B cell (primary cell): ENCODE measurements around the gene TUBB4A. TPM values are rescaled to one million over a fixed set of nuclear protein-coding genes. Genes with fewer than 3 reads are reported as not detected.

Experiments used
- ATAC-seq: fragments of 200-7000 bp; cut with Tn5 transposase; one replicate; pipeline ENCODE4 v1.10.0; 2021; ENCODE audit warnings: low read depth, mild to moderate bottlenecking, moderate number of reproducible peaks, moderate library complexity
- CTCF ChIA-PET: fragments of 350-600 bp; sonication (Branson Sonifier 250); formaldehyde crosslinking; loops from one replicate; lab custom pipeline; 2021; ENCODE audit warnings: antibody characterized with exemption, inconsistent platforms; lab: Charles Lee
- POLR2A ChIA-PET: fragments of 350-600 bp; sonication (Branson Sonifier 250); formaldehyde crosslinking; loops from one replicate; lab custom pipeline; 2021; ENCODE audit warnings: antibody characterized with exemption; lab: Charles Lee
- DNase-seq: peaks from one replicate; pipeline ENCODE4 v3.0.0; 2013
- H2AFZ ChIP-seq: 2 replicates; pipeline ENCODE4 v1.6.1; 2012; ENCODE audit warnings: mild to moderate bottlenecking, low read depth, low read length; ENCODE audit not compliant: insufficient read depth, poor library complexity, severe bottlenecking
- H3K27ac ChIP-seq, 2 donors: 1 replicate in 1 of 2; 2 replicates in 1 of 2; pipeline ENCODE4 v1.5.1; 2012 to 2013; ENCODE audit warnings: low read length in 2 of 2, mild to moderate bottlenecking in 2 of 2, moderate library complexity in 1 of 2
- H3K27me3 ChIP-seq, 4 experiments: fragments of 200-600 bp in 1 of 4; sonication (generic) in 1 of 4; replicated peaks in 1 of 4; 1 replicate in 2 of 4; 2 replicates in 2 of 4; pipeline versions ENCODE4 v1.6.1 to v1.7.0; 2013 to 2016; ENCODE audit warnings: low read length in 3 of 4, mild to moderate bottlenecking in 2 of 4, mixed read lengths in 1 of 4, moderate library complexity in 1 of 4; ENCODE audit not compliant: insufficient read depth in 4 of 4, control insufficient read depth in 3 of 4; ENCODE audit errors: control extremely low read depth in 1 of 4
- H3K36me3 ChIP-seq, 2 experiments: replicated peaks in 1 of 2; 1 replicate in 1 of 2; 2 replicates in 1 of 2; pipeline versions ENCODE4 v1.6.1 to v1.7.1; 2013; ENCODE audit warnings: low read length in 1 of 2; ENCODE audit not compliant: insufficient read depth in 2 of 2, control insufficient read depth in 1 of 2; ENCODE audit errors: control extremely low read depth in 1 of 2, extremely low read depth in 1 of 2
- H3K4me1 ChIP-seq, 2 donors: fragments of 200-600 bp in 1 of 2; sonication (generic) in 1 of 2; 1 replicate in 1 of 2; 2 replicates in 1 of 2; pipeline versions ENCODE4 v1.5.1 to v1.6.1; 2013 to 2017; ENCODE audit warnings: low read length in 2 of 2; ENCODE audit not compliant: control insufficient read depth in 2 of 2, insufficient read depth in 2 of 2
- H3K4me2 ChIP-seq: replicated peaks from 2 replicates; pipeline ENCODE3; 2012; ENCODE audit warnings: mild to moderate bottlenecking, low read depth, low read length; ENCODE audit not compliant: poor library complexity, severe bottlenecking
- H3K4me3 ChIP-seq, 5 experiments: fragments of 200-600 bp in 1 of 5; sonication (generic) in 1 of 5; 1 replicate in 3 of 5; 2 replicates in 2 of 5; pipeline versions ENCODE4 v1.5.1 to v1.7.0; 2011 to 2016; ENCODE audit warnings: low read length in 4 of 5, mild to moderate bottlenecking in 4 of 5, low read depth in 2 of 5, control low read depth in 1 of 5, moderate library complexity in 1 of 5; ENCODE audit not compliant: insufficient read depth in 1 of 5; ENCODE audit errors: control extremely low read depth in 1 of 5, extremely low read depth in 1 of 5
- H3K79me2 ChIP-seq: fragments of 200-600 bp; sonication (generic); one replicate; pipeline ENCODE4 v1.6.0; 2016; ENCODE audit warnings: low read length; ENCODE audit not compliant: control insufficient read depth, insufficient read depth
- H3K9ac ChIP-seq: fragments of 200-600 bp; sonication (generic); 2 replicates; pipeline ENCODE4 v1.6.1; 2017; ENCODE audit warnings: mild to moderate bottlenecking, low read length, moderate library complexity
- H3K9me3 ChIP-seq, 3 donors: one replicate each; pipeline versions ENCODE4 v1.6.1 to v1.7.1; 2013; ENCODE audit warnings: low read length in 2 of 3; ENCODE audit not compliant: control insufficient read depth in 2 of 3, insufficient read depth in 1 of 3; ENCODE audit errors: control extremely low read depth in 1 of 3
- H4K20me1 ChIP-seq: 2 replicates; pipeline ENCODE4 v1.6.0; 2012; ENCODE audit warnings: mild to moderate bottlenecking, low read length; ENCODE audit not compliant: insufficient read depth, control insufficient read depth, poor library complexity, severe bottlenecking
- H3K27ac Mint-ChIP-seq: one replicate; pipeline ENCODE4 v1.8.0; 2021; ENCODE audit warnings: mixed read lengths
- H3K27me3 Mint-ChIP-seq: one replicate; pipeline ENCODE4 v1.8.0; 2021; ENCODE audit warnings: mixed read lengths
- H3K4me1 Mint-ChIP-seq: one replicate; pipeline ENCODE4 v1.8.0; 2021; ENCODE audit warnings: mixed read lengths
- H3K4me3 Mint-ChIP-seq: one replicate; pipeline ENCODE4 v1.8.0; 2021; ENCODE audit warnings: mixed read lengths
- H3K9me3 Mint-ChIP-seq: one replicate; pipeline ENCODE4 v1.8.0; 2022; ENCODE audit warnings: mixed read lengths; ENCODE audit not compliant: insufficient read depth
- EZH2 ChIP-seq: IDR thresholded peaks from 2 replicates; pipeline ENCODE4 v1.6.1; 2012; ENCODE audit warnings: borderline replicate concordance, low read depth, mild to moderate bottlenecking, moderate library complexity, low read length; ENCODE audit not compliant: insufficient read depth, poor library complexity, severe bottlenecking
- WGBS: methylation state at CpG from one replicate; pipeline ENCODE4 v1.1.5; 2013; ENCODE audit warnings: missing lambda C conversion rate; ENCODE audit not compliant: insufficient coverage; 5-methylcytosine and 5-hydroxymethylcytosine counted together
- intact Hi-C: fragments of 100-400 bp; cut with micrococcal nuclease; formaldehyde crosslinking; loops from one replicate; pipeline ENCODE4 v1.10.0; 2022
- polyA plus RNA-seq: library from polyadenylated mRNA; depleted of rRNA; stranded (reverse); fragments of >200 nt; gene quantifications from 2 replicates; pipeline ENCODE4 v1.2.3, GENCODE V29; 2012
- total RNA-seq, 2 donors: library from RNA; stranded (reverse); fragments of 120-200 nt in 1 of 2; gene quantifications; 1 replicate in 1 of 2; 2 replicates in 1 of 2; pipeline versions ENCODE4 v1.2.3 to v1.2.4, GENCODE V29; 2013 to 2022
- TF ChIP-seq, protein P1 (sequence below): fragments of 200-600 bp; IDR thresholded peaks from one replicate; pipeline ENCODE4 v1.8.0; 2022; ENCODE audit warnings: antibody characterized with exemption, mild to moderate bottlenecking

TUBB4A gene
- total and polyA plus RNA-seq, 2 donors (not counting 1 experiment from before 2014, with no cell fraction given): 3.9 to 21.9 TPM

DNA sequence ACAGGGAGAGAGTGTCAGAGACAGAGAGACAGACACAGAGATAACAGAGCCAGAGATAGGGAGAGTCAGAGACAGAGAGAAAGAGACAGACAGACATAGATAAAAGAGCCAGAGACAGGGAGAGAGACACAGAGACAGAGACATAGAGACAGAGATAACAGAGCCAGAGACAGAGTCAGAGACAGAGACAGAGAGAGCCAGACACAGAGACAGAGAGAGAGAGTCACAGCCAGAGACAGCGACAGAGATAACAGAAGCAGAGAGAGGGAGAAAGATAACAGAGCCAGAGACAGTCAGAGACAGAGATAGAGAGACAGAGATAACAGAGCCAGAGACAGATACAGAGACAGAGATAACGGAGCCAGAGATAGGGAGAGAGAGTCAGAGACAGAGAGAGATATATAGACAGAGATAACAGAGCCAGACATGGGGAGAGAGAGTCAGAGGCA, 27.9 kb upstream of the TUBB4A start:
- ChIA-PET CTCF (no interaction called here), POLR2A (no interaction called here)
- Histone ChIP-seq H3K9me3 (peaks cover 0 to 5% (median 0%) of the 10 kb centered on the region in 3 donors), H4K20me1 (peaks cover 5% of the 10 kb centered on the region), H3K79me2 (no peaks in the 10 kb centered on the region), H3K4me1 (peaks cover 42 to 63% of the 10 kb centered on the region in 2 donors), H3K27me3 (peaks cover 0 to 17% (median 7%) of the 10 kb centered on the region in 4 experiments), H2AFZ (no peak overlapping the region), H3K9ac (no peak overlapping the region), H3K36me3 (no peaks in the 10 kb centered on the region), H3K4me3 (no peak overlapping the region), H3K4me2 (peak overlapping the region; percentile 87), H3K27ac (no peak overlapping the region)
- DNase-seq: no peak
- WGBS: 90% methylated on average over 2 of the region's 2 CpGs
- Mint-ChIP-seq H3K27me3 (peaks cover 11% of the 10 kb centered on the region), H3K27ac (peak overlapping the region; percentile 68), H3K9me3 (no peaks in the 10 kb centered on the region), H3K4me1 (peaks cover 54% of the 10 kb centered on the region), H3K4me3 (peak overlapping the region; percentile 87)
- intact Hi-C loops: loop anchor here (2.0 kb wide), 1 partner anchor 49 kb away; no protein-coding TSS in a partner anchor
- no peak for ATAC-seq
- TF ChIP-seq EZH2: no peak
- TF ChIP-seq, protein P1, sequence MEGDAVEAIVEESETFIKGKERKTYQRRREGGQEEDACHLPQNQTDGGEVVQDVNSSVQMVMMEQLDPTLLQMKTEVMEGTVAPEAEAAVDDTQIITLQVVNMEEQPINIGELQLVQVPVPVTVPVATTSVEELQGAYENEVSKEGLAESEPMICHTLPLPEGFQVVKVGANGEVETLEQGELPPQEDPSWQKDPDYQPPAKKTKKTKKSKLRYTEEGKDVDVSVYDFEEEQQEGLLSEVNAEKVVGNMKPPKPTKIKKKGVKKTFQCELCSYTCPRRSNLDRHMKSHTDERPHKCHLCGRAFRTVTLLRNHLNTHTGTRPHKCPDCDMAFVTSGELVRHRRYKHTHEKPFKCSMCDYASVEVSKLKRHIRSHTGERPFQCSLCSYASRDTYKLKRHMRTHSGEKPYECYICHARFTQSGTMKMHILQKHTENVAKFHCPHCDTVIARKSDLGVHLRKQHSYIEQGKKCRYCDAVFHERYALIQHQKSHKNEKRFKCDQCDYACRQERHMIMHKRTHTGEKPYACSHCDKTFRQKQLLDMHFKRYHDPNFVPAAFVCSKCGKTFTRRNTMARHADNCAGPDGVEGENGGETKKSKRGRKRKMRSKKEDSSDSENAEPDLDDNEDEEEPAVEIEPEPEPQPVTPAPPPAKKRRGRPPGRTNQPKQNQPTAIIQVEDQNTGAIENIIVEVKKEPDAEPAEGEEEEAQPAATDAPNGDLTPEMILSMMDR: no peak

DNA sequence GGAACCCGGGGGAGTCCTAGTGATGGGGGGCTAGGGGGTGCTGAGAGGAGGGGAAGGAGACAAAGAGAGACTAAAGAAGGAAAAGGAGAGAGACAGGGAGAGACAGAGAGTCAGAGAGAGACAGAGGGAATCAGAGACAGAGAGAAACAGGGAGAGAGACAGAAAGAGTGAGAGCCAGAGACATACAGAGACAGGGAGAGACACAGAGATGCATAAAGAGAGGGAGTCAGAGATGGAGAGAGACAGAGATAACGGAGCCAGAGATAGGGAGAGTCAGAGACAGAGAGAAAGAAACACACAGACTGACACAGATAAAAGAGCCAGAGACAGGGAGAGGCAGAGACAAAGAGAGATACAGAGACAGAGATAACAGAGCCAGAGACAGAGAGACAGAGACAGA, 27.2 kb upstream of the TUBB4A start:
- TF ChIP-seq EZH2: no peak
- TF ChIP-seq, protein P1: no peak
- Mint-ChIP-seq H3K9me3 (no peaks in the 10 kb centered on the region), H3K4me1 (peaks cover 53% of the 10 kb centered on the region), H3K4me3 (peak overlapping the region; percentile 87), H3K27ac (peak overlapping the region; percentile 92), H3K27me3 (peaks cover 11% of the 10 kb centered on the region)
- intact Hi-C loops: loop anchor here (2.0 kb wide), 1 partner anchor 49 kb away; no protein-coding TSS in a partner anchor
- Histone ChIP-seq H3K27ac (no peak overlapping the region), H3K4me2 (peak overlapping the region; percentile 38), H3K9ac (no peak overlapping the region), H3K27me3 (peaks cover 0 to 17% (median 7%) of the 10 kb centered on the region in 4 experiments), H3K79me2 (no peaks in the 10 kb centered on the region), H3K4me3 (no peak overlapping the region), H4K20me1 (peaks cover 5% of the 10 kb centered on the region), H3K9me3 (peaks cover 0 to 5% (median 0%) of the 10 kb centered on the region in 3 donors), H2AFZ (no peak overlapping the region), H3K36me3 (no peaks in the 10 kb centered on the region), H3K4me1 (peaks cover 42 to 63% of the 10 kb centered on the region in 2 donors)
- ATAC-seq (no peak), DNase-seq (no peak)
- ChIA-PET CTCF (no interaction called here), POLR2A (interaction anchor here (1.8 kb wide), 1 partner anchor 58 kb away, joined by 7 read pairs; no protein-coding TSS in a partner anchor)
- WGBS: 40% methylated on average over 2 of the region's 2 CpGs
